Measurements from ENCODE around the gene DSG3. TPM values are rescaled to one million over a fixed set of nuclear protein-coding genes. Genes with fewer than 3 reads are reported as not detected.

The DSG3 gene
- total RNA-seq, 1 experiment from 2014 or later: 0.04 TPM

GRCh38 chr18:31424383-31424988, 23.1 kb upstream of the DSG3 start:
- H3K4ac ChIP-seq (ENCODE audit: low read depth, low read length): no peak overlapping the region
- no peak overlapping the region for H2BK15ac ChIP-seq (ENCODE audit: low read depth, low read length)
- H3K56ac ChIP-seq (ENCODE audit: insufficient read length, low read depth, low read length): no peak overlapping the region
- DNase-seq: peak; percentile 65
- no peak overlapping the region for H2BK120ac ChIP-seq (ENCODE audit: low read depth, low read length, poor library complexity, severe bottlenecking)
- Mint-ChIP-seq H3K4me1 (peaks cover 2 to 3% of the 10 kb centered on the region in 2 experiments), H3K36me3 (ENCODE audit: insufficient read depth in 1 of 3, low read depth in 3 of 3) (no peaks in the 10 kb centered on the region), H3K4me3 (no peak overlapping the region), H3K27ac (no peak overlapping the region), H3K27me3 (ENCODE audit: low read depth) (no peaks in the 10 kb centered on the region), H3K9me3 (no peaks in the 10 kb centered on the region)
- H4K91ac ChIP-seq (ENCODE audit: insufficient read length, low read depth, low read length): no peak overlapping the region
- H3K79me2 ChIP-seq (ENCODE audit: insufficient read depth, low read length): no peaks in the 10 kb centered on the region
- H4K5ac ChIP-seq (ENCODE audit: insufficient read length, low read depth, low read length): no peak overlapping the region
- no peak overlapping the region for H2BK12ac ChIP-seq (ENCODE audit: insufficient read length, low read depth, low read length)
- H3K4me1 ChIP-seq (ENCODE audit: insufficient read depth, low read length): no peaks in the 10 kb centered on the region
- no peaks in the 10 kb centered on the region for H3K23me2 ChIP-seq (ENCODE audit: insufficient read length, low read depth, low read length, poor library complexity, severe bottlenecking)
- H3K14ac ChIP-seq (ENCODE audit: insufficient read depth, low read length): no peak overlapping the region
- no CpG with 5 or more reads among the region's 7 CpGs for WGBS (ENCODE audit: extremely low coverage, insufficient read length, low lambda C conversion rate)
- TF ChIP-seq, protein P1, sequence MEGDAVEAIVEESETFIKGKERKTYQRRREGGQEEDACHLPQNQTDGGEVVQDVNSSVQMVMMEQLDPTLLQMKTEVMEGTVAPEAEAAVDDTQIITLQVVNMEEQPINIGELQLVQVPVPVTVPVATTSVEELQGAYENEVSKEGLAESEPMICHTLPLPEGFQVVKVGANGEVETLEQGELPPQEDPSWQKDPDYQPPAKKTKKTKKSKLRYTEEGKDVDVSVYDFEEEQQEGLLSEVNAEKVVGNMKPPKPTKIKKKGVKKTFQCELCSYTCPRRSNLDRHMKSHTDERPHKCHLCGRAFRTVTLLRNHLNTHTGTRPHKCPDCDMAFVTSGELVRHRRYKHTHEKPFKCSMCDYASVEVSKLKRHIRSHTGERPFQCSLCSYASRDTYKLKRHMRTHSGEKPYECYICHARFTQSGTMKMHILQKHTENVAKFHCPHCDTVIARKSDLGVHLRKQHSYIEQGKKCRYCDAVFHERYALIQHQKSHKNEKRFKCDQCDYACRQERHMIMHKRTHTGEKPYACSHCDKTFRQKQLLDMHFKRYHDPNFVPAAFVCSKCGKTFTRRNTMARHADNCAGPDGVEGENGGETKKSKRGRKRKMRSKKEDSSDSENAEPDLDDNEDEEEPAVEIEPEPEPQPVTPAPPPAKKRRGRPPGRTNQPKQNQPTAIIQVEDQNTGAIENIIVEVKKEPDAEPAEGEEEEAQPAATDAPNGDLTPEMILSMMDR (conservative IDR thresholded peaks at IDR 0.05): peak; percentile 91
- no peak overlapping the region for H2AK5ac ChIP-seq (ENCODE audit: insufficient read length, low read length)
- H3K27ac ChIP-seq (ENCODE audit: insufficient read length, low read depth, low read length): no peak overlapping the region
- no peak overlapping the region for H3K23ac ChIP-seq (ENCODE audit: insufficient read length, low read depth, low read length)
- no peaks in the 10 kb centered on the region for H4K20me1 ChIP-seq (ENCODE audit: control insufficient read depth, insufficient read depth, insufficient read length)
- no peak overlapping the region for H3K4me2 ChIP-seq (ENCODE audit: insufficient read depth, insufficient read length, low read length)
- H2AFZ ChIP-seq (ENCODE audit: low read length): no peak overlapping the region
- no peak overlapping the region for H4K8ac ChIP-seq (replicated peaks; ENCODE audit: insufficient read length, low read depth, low read length)
- H3K79me1 ChIP-seq (ENCODE audit: insufficient read depth, low read depth, low read length, poor library complexity, severe bottlenecking): no peaks in the 10 kb centered on the region
- no peaks in the 10 kb centered on the region for H3K27me3 ChIP-seq (ENCODE audit: insufficient read depth, low read length)
- H2BK20ac ChIP-seq (ENCODE audit: low read depth, low read length, poor library complexity, severe bottlenecking): no peak overlapping the region
- H2BK5ac ChIP-seq (ENCODE audit: insufficient read length, low read length): no peak overlapping the region
- no peak overlapping the region for H3K18ac ChIP-seq (ENCODE audit: insufficient read length, low read depth, low read length)
- H3K9ac ChIP-seq (ENCODE audit: extremely low read depth, insufficient read length, low read length): no peak overlapping the region
- H3T11ph ChIP-seq (ENCODE audit: low read length): no peak overlapping the region
- no peaks in the 10 kb centered on the region for H3K9me3 ChIP-seq (ENCODE audit: control insufficient read depth, low read depth, low read length)
